Left colon (tissue), 2 donors: ENCODE measurements around the gene PKHD1. TPM values are rescaled to one million over a fixed set of nuclear protein-coding genes. Genes with fewer than 3 reads are reported as not detected.

Source experiments
- ATAC-seq: fragments of 200-7000 bp; cut with Tn5 transposase; one replicate; pipeline ENCODE4 v1.9.1; 2020; ENCODE audit warnings: mild to moderate bottlenecking, moderate library complexity
- DNase-seq, 2 donors: peaks; one replicate each; pipeline ENCODE4 v3.0.0-alpha.2; 2020
- intact Hi-C, 2 donors: fragments of 100-400 bp; cut with DNase I in 1 of 2; cut with micrococcal nuclease in 1 of 2; formaldehyde crosslinking; loops; one replicate each; pipeline versions ENCODE4 v1.11.2 to v1.14.0; 2022; cut with DNase I, micrococcal nuclease
- long read RNA-seq: library from polyadenylated mRNA; unstranded; transcript quantifications from one replicate; pipeline ENCODE4 v2.0.0, GENCODE V29; 2021
- total RNA-seq, 2 donors: library from RNA; stranded (reverse); fragmentation: NEBNext Ultra II Directional; extraction: Animal tissue kit (Norgen Biotek cat#: 25700); gene quantifications; one replicate each; pipeline ENCODE4 v1.2.1, GENCODE V29; 2021
- donor health status: DM: no; HTN: no; CAD: no.
- donor health status: DM: yes; HTN: yes; CAD: no.

The PKHD1 gene
- under 1 TPM; 0.12 to 0.20 TPM for total RNA-seq
- long read RNA-seq = 0 reads

GRCh38 chr6:52087498-52087999 is at the start of gene PKHD1:
Gene PKHD1 (minus strand): TSS chr6:52087613. CDS start chr6:52084933, 2,680 bp downstream.
- DNase-seq (peak in 1 of 2 donors; percentile 10), ATAC-seq (peak; percentile 98)
- intact Hi-C loops = no loop called here

- DNase-seq (no peak), ATAC-seq (no peak)
- intact Hi-C loops = no loop called here
These were observed 49.6 kb upstream of the PKHD1 start for GRCh38 chr6:52136934-52137467.

- intact Hi-C loops = no loop called here
- ATAC-seq (no peak), DNase-seq (no peak)
These were observed 48.6 kb upstream of the PKHD1 start for GRCh38 chr6:52136055-52136454.

- intact Hi-C loops = no loop called here
- DNase-seq (no peak), ATAC-seq (no peak)
These were observed 47.8 kb upstream of the PKHD1 start for GRCh38 chr6:52135217-52135616.

GRCh38 chr6:52134011-52134410 is 46.6 kb upstream of the PKHD1 start:
- ATAC-seq (no peak), DNase-seq (no peak)
- intact Hi-C loops = no loop called here

GRCh38 chr6:52133324-52133723 is 45.9 kb upstream of the PKHD1 start:
- no peak for ATAC-seq
- intact Hi-C loops = no loop called here

GRCh38 chr6:52132292-52132691 is 44.9 kb upstream of the PKHD1 start:
- DNase-seq (no peak), ATAC-seq (no peak)
- intact Hi-C loops = no loop called here

More at GRCh38 chr6:52133324-52133723, 45.9 kb upstream of the PKHD1 start:
- no peak for DNase-seq

GRCh38 chr6:52130440-52130839 is 43.0 kb upstream of the PKHD1 start:
- DNase-seq = no peak
- no peak for ATAC-seq
- intact Hi-C loops = no loop called here

GRCh38 chr6:52127957-52128356 is 40.5 kb upstream of the PKHD1 start:
- ATAC-seq (no peak), DNase-seq (no peak)
- intact Hi-C loops = no loop called here

- DNase-seq (no peak), ATAC-seq (no peak)
- intact Hi-C loops = no loop called here
These were observed 38.8 kb upstream of the PKHD1 start for GRCh38 chr6:52126231-52126630.

GRCh38 chr6:52125572-52125971 is 38.2 kb upstream of the PKHD1 start:
- ATAC-seq (no peak), DNase-seq (no peak)
- intact Hi-C loops = no loop called here

- DNase-seq (no peak), ATAC-seq (no peak)
- intact Hi-C loops = no loop called here
These were observed 37.7 kb upstream of the PKHD1 start for GRCh38 chr6:52125139-52125538.

GRCh38 chr6:52124126-52125121 is 37.0 kb upstream of the PKHD1 start:
- ATAC-seq (no peak), DNase-seq (no peak)
- intact Hi-C loops = no loop called here

- no peak for DNase-seq
- intact Hi-C loops = no loop called here
- no peak for ATAC-seq
These were observed 35.8 kb upstream of the PKHD1 start for GRCh38 chr6:52123251-52123650.

GRCh38 chr6:52117352-52117751 is 29.9 kb upstream of the PKHD1 start:
- no peak for DNase-seq
- intact Hi-C loops = no loop called here
- ATAC-seq = no peak

- DNase-seq (no peak), ATAC-seq (no peak)
- intact Hi-C loops = no loop called here
These were observed 29.2 kb upstream of the PKHD1 start for GRCh38 chr6:52116605-52116948.

GRCh38 chr6:52115891-52116604 is 28.6 kb upstream of the PKHD1 start:
- DNase-seq = peak; percentile 16 to 50
- peak; percentile 99 for ATAC-seq

GRCh38 chr6:52115145-52115741 is 27.8 kb upstream of the PKHD1 start:
- intact Hi-C loops = no loop called here
- ATAC-seq (peak; percentile 9), DNase-seq (no peak)

More at GRCh38 chr6:52115891-52116604, 28.6 kb upstream of the PKHD1 start:
- intact Hi-C loops = no loop called here

GRCh38 chr6:52109171-52109571 is 21.8 kb upstream of the PKHD1 start:
- intact Hi-C loops = no loop called here
- DNase-seq (no peak), ATAC-seq (no peak)
